ENCODE measurements around the gene SLC31A1. TPM values are rescaled to one million over a fixed set of nuclear protein-coding genes. Genes with fewer than 3 reads are reported as not detected.
"Not testable (repeated sequence)": the region's sequence is repeated elsewhere in the genome, so short reads cannot be mapped to it uniquely, and the experiment has no call there.

Gene SLC31A1
- total and polyA plus RNA-seq, 2 experiments from 2014 or later = 19.7 to 32.6 TPM

- no peak for DNase-seq (ENCODE audit: low read depth in 1 of 2, low spot score in 1 of 2)
- no peak for TF ChIP-seq CTCF (IDR thresholded peaks at IDR 0.05; ENCODE audit: low read depth, low read length)
- Histone ChIP-seq H3K27me3 (no peaks in the 10 kb centered on the region), H3K4me1 (ENCODE audit: low read depth) (no peaks in the 10 kb centered on the region), H3K4me3 (no peak overlapping the region), H3K27ac (no peak overlapping the region), H3K9me3 (ENCODE audit: low read depth) (no peaks in the 10 kb centered on the region), H3K36me3 (peaks cover 69% of the 10 kb centered on the region)
Measured at GRCh38 chr9:113290052-113290607, 68.8 kb downstream of the SLC31A1 start.

GRCh38 chr9:113293285-113293878, 72.0 kb downstream of the SLC31A1 start:
- no peaks in the 10 kb centered on the region for H3K27me3 ChIP-seq
- H3K4me3 ChIP-seq = no peak overlapping the region
- H3K27ac ChIP-seq = no peak overlapping the region
- no peaks in the 10 kb centered on the region for H3K4me1 ChIP-seq (ENCODE audit: low read depth)
- DNase-seq (ENCODE audit: low read depth in 1 of 2, low spot score in 1 of 2) = peak in 1 of 2 donors; percentile 7
- no peaks in the 10 kb centered on the region for H3K9me3 ChIP-seq (ENCODE audit: low read depth)
- TF ChIP-seq CTCF (IDR thresholded peaks at IDR 0.05; ENCODE audit: low read depth, low read length) = no peak
- peaks cover 39% of the 10 kb centered on the region for H3K36me3 ChIP-seq

- not testable (repeated sequence) for H3K9me3 ChIP-seq (ENCODE audit: low read depth); H3K4me3 ChIP-seq; H3K27me3 ChIP-seq; H3K4me1 ChIP-seq (ENCODE audit: low read depth); DNase-seq (ENCODE audit: low read depth in 1 of 2, low spot score in 1 of 2); H3K27ac ChIP-seq
- H3K36me3 ChIP-seq = peaks cover 11% of the 10 kb centered on the region
Measured at GRCh38 chr9:113296247-113296646, 74.9 kb downstream of the SLC31A1 start.

GRCh38 chr9:113296796-113297558, 75.6 kb downstream of the SLC31A1 start:
- Histone ChIP-seq H3K9me3 (ENCODE audit: low read depth) (no peaks in the 10 kb centered on the region), H3K27ac (no peak overlapping the region), H3K27me3 (no peaks in the 10 kb centered on the region), H3K4me1 (ENCODE audit: low read depth) (no peaks in the 10 kb centered on the region), H3K4me3 (no peak overlapping the region), H3K36me3 (peaks cover 5% of the 10 kb centered on the region)
- TF ChIP-seq CTCF (IDR thresholded peaks at IDR 0.05; ENCODE audit: low read depth, low read length) = no peak
- DNase-seq (ENCODE audit: low read depth in 1 of 2, low spot score in 1 of 2) = no peak

- TF ChIP-seq CTCF (IDR thresholded peaks at IDR 0.05; ENCODE audit: low read depth, low read length) = no peak
- Histone ChIP-seq H3K4me1 (ENCODE audit: low read depth) (no peaks in the 10 kb centered on the region), H3K27me3 (no peaks in the 10 kb centered on the region), H3K36me3 (no peaks in the 10 kb centered on the region), H3K4me3 (no peak overlapping the region), H3K27ac (no peak overlapping the region), H3K9me3 (ENCODE audit: low read depth) (no peaks in the 10 kb centered on the region)
- no peak for DNase-seq (ENCODE audit: low read depth in 1 of 2, low spot score in 1 of 2)
Measured at GRCh38 chr9:113298311-113298710, 77.0 kb downstream of the SLC31A1 start.

Data from cardiac muscle cell (in vitro differentiated cells and primary cell).